Sigmoid colon (tissue), 3 donors: ENCODE results near the gene REC114.

ENCODE experiments used
- POLR2A ChIP-seq, 2 donors: fragments of 450-650 bp; IDR thresholded peaks; one replicate each; pipeline ENCODE4 v1.6.1; 2016; ENCODE audit warnings: antibody characterized with exemption in 2 of 2, mild to moderate bottlenecking in 2 of 2, moderate library complexity in 2 of 2
- TF ChIP-seq, protein P1 (sequence below), 4 experiments: fragments of 450-650 bp in 3 of 4; fragments of 200-600 bp in 1 of 4; IDR thresholded peaks; one replicate each; pipeline ENCODE4 v1.5.1; 2016 to 2019; ENCODE audit warnings: antibody characterized with exemption in 4 of 4, mild to moderate bottlenecking in 3 of 4, moderate library complexity in 2 of 4

DNA sequence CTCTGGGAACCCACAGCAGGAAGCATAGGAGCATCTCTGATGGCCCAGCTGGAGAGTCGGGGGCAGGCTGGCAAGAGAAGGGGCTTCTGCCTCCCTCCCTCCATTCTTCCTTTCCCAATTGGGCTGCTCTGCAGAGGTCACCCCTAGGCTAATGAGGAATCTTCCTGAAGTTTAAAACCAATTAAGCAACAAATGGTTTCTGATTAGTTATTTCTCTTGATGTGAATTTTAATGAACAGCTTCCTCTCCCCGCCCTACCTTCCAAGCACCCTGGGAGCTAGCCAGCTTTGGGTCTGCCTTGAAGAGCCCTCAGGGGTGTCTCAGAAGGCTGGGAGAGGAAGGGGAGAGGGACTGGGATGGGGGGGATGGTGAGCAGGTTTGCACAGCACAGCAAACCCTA, 49.6 kb upstream of the REC114 start:
- TF ChIP-seq, protein P1, sequence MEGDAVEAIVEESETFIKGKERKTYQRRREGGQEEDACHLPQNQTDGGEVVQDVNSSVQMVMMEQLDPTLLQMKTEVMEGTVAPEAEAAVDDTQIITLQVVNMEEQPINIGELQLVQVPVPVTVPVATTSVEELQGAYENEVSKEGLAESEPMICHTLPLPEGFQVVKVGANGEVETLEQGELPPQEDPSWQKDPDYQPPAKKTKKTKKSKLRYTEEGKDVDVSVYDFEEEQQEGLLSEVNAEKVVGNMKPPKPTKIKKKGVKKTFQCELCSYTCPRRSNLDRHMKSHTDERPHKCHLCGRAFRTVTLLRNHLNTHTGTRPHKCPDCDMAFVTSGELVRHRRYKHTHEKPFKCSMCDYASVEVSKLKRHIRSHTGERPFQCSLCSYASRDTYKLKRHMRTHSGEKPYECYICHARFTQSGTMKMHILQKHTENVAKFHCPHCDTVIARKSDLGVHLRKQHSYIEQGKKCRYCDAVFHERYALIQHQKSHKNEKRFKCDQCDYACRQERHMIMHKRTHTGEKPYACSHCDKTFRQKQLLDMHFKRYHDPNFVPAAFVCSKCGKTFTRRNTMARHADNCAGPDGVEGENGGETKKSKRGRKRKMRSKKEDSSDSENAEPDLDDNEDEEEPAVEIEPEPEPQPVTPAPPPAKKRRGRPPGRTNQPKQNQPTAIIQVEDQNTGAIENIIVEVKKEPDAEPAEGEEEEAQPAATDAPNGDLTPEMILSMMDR (IDR thresholded peaks at IDR 0.05) = no peak
- TF ChIP-seq POLR2A (IDR thresholded peaks at IDR 0.05) = no peak
